DMS 273 (cell line): ENCODE measurements around the gene TENT5C.

Source experiments
- DNase-seq: peaks from one replicate; lab custom pipeline; 2025; ENCODE audit not compliant: unreplicated experiment; lab: John Stamatoyannopoulos, UW

Gene TENT5C

DNA sequence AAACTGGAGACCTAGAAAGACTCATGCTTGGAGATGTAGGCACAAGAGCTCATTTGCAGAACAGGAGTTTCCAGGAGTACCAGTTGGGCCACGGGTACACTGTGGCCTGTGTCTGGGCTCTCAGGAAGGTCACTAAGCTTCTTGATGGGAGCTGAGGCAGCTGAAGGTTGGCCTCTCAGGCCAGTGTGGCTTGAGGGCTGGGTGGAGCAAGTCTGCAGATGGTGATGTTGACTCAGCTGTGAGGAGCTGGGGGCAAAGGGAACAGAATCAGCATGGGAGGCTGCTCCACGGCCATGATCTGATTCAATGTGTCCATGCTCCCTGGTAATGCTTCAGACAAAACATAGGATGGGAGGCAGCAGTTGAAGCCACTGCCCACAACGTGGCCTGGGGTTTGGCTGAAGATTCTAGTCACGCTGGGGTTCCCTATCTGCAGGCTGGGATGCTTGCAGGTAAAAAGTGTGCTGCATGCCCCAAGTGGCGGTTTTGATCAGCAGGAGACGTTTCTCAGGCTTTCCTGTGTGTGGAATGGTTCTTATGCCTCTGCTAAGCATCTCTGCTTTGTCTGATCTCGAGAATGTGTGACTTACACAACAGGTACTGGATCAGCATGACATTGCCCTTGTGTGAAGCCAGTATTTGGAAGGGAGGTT lies 15.4 kb upstream of the TENT5C start:
- no peak for DNase-seq

- no peak for DNase-seq
Measured at GRCh38 chr1:117591252-117591651, 14.6 kb upstream of the TENT5C start.

- no peak for DNase-seq
Measured at GRCh38 chr1:117592155-117592554, 13.7 kb upstream of the TENT5C start.

DNA sequence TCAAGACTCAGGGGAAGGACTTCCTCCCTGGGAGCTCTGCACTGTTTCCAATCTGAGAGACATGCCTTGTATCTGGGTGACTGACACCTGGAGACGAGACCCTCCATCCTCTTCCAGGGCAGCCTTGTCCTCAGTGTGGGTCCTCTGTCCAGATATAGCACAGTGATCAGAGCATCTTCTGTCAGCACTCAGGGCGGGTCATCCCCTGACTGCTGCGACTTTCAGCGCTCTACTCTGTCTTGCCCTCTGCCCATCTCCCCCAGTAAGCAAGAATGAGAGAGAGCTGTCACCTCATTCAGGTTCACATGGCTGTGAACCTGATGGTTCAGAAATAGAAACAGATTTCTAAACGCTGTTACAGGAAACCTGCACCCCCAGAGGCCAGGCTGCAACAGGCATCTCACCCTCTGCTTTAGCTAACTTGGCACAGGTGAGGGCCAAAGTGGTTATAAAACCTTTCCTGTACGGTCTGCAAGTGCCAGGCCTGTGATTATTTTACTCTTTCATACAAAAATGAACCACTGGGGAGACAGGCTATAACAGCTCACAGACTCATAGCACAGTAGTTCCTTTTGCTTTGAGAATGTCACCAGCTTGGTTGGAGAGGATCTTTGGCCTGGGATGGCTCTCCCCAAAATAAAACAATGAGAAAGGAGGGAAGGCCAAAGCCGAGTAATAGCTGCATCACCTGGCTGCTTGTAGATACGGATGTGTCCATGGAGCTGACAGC lies 11.4 kb upstream of the TENT5C start:
- DNase-seq = no peak

- no peak for DNase-seq
Measured at GRCh38 chr1:117596023-117596720, 9.7 kb upstream of the TENT5C start.

DNA sequence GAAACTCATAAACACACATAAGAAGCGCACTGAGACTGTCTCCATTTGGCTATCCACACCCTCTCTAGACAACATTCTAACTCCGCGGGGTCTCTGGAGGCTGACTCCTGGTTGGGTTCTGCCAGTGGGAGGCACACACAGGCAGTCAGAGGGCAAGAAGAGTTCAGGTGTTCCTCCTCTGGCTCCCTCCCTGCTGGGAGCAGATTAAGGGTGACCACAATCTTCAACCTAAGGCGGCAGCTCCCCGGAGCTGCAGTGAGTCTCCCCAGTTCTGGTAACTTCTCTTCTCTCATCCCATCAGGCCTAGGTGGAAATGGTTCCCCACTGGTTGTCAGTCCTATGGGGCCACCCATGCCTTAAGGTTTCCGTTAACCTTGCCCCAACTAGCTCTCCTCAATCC lies 7.4 kb upstream of the TENT5C start:
- no peak for DNase-seq

GRCh38 chr1:117599286-117600221 lies 6.3 kb upstream of the TENT5C start:
- no peak for DNase-seq

DNA sequence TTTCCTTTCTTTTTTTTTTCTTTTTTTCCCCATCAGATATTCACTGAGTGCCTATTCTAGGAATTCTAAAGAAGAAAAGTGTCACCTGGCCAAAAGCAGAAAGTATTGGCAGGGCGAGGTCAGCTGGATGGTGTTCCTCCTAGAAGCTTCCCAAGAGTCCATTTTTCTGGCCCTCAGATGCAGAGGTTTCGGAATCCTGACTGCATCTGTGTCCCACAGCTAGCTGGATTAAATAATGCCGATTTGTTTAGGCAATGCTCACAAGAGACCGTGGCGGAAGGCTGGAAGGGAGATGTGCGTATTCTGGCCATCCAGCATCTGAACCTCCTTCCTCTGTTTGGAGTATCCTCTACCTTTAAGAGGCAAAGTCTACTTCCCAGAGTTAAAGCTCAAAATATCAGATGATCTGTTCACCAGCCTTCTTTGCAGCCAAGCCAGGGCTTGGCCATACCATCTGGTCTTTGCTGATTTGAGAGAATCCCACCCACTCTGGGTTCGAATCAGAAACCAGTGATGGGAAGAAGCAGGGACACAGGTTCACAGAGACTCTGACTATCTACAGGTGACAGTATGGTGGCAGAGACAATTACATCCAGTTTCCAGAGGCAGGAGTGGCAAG lies 5.4 kb upstream of the TENT5C start:
- DNase-seq = no peak

DNA sequence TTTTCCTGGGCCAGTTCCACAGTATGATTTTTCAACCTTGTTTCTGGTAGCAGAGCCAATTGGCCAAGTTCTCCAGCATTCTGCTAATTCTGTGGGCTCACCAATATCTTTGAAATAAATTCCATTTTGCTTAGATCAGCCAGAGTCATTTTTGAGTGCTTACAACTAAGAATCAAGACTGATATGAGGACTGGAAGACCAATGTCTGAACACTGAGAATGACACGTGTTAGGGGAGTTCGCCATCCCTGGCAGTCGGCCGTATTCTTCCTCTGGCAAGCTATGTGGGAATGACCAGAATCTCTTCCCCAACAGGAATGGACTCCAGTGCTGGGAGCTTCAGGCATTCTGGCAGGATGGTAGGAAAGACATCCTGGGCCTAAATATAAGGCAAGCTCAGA lies 4.9 kb upstream of the TENT5C start:
- no peak for DNase-seq

- DNase-seq = no peak
Measured at GRCh38 chr1:117602862-117603261, 3.0 kb upstream of the TENT5C start.

GRCh38 chr1:117605164-117605773 lies 579 bp upstream of the TENT5C start:
- peak; percentile 64 for DNase-seq

- DNase-seq = no peak
Measured at GRCh38 chr1:117606649-117607430, 992 bp downstream of the TENT5C start.

GRCh38 chr1:117607471-117607870 lies 1.6 kb downstream of the TENT5C start:
- peak; percentile 10 for DNase-seq

DNA sequence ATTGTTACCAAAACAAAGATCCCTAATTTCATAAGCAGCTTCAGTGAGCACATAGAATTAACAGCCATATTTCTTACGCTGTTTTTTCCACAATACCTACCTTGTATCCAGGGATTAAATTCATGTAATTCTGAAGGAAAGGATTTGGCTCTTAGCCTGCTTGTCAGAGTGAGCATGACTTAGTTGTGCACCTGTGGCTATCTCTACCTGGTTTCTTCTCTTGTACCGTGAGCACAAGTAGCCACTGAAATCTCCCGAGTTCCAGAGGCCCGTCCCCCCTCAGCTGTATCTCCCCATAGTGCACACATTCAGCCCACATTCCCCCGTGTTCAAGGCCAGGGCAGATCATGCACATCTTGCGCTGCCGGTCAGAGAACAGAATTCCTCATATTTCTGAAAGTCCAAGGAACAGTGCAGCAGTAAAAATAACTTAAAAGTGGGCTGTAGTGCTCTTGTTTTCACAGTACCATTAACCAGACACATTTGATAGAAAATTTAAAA lies 2.3 kb downstream of the TENT5C start:
- DNase-seq = no peak

GRCh38 chr1:117608758-117609157 lies 2.9 kb downstream of the TENT5C start:
- DNase-seq = no peak

DNA sequence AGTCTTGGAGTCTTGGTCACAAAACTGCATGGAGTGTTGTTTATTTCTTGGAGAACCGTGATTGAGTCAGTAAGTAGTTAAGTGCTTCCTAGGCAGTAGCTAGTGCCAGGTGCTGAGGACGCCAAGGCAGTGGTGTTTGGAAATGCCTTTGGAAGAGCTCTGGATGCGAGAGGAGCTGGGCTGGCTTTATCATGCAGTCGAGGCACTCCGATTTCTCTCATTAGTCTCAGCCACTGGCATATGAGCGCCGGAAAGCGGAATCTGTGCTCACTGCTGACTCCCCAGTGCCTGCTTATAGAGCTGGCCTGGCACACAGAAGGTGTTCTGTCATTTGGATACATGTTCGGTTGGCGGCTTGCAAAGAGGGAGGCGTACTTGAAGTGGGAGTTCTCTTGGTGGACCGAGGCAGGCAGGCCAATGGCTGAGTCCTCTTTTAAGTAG lies 3.6 kb downstream of the TENT5C start:
- no peak for DNase-seq

DNA sequence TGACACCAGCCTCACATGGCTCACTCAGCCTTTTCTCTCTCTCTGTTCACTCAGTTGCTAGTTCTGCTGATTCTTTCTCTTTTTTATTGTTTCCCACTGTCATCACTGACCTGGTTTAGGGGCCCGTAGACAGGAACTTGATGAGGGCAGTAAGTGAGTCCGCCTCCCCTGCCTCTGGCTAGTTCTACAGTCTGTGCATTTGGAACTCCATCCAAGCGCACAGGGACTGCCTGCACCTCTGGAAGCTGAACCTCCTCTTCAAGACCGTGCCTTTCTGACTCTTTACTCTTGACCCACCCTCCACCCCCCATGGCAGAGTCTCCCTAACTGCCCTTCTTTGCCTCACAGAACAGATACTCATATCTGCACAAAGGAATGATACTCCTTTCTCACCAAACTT lies 4.2 kb downstream of the TENT5C start:
- DNase-seq = no peak

DNA sequence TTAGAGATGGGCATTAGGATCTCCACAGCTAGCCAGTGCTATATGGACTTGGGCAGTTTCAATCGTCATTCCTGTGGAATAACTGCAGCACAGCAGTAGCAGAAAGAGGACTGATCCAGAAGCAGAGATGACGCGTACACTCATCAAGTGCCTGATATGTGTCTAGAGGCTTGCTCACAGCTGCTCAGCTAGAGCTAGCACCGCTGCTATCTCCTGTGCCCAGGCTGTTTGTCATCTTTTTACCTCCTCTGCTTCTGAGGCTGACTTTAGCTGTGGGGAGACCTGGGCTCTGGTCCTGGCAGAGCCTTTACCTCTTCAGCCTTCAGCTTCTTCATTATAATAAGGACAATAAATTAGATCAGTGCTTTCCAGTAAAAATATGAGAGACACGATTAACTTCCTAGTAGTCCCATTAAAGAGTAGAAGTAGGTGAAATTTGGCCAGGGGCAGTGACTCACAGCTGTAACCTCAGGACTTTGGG lies 5.3 kb downstream of the TENT5C start:
- DNase-seq = no peak

- DNase-seq = no peak
Measured at GRCh38 chr1:117611894-117612483, 6.1 kb downstream of the TENT5C start.
